Stimulated activated CD8-positive, alpha-beta memory T cell treated with anti-CD3 and anti-CD28 coated beads, Interleukin-4, amount 100 ng/mL, for 24 hours (primary cell): Measurements from ENCODE around the gene CHSY1.

Source experiments
- DNase-seq: peaks from one replicate; pipeline ENCODE4 v3.0.0-alpha.2; 2020; ENCODE audit warnings: low read depth

Gene CHSY1

DNA sequence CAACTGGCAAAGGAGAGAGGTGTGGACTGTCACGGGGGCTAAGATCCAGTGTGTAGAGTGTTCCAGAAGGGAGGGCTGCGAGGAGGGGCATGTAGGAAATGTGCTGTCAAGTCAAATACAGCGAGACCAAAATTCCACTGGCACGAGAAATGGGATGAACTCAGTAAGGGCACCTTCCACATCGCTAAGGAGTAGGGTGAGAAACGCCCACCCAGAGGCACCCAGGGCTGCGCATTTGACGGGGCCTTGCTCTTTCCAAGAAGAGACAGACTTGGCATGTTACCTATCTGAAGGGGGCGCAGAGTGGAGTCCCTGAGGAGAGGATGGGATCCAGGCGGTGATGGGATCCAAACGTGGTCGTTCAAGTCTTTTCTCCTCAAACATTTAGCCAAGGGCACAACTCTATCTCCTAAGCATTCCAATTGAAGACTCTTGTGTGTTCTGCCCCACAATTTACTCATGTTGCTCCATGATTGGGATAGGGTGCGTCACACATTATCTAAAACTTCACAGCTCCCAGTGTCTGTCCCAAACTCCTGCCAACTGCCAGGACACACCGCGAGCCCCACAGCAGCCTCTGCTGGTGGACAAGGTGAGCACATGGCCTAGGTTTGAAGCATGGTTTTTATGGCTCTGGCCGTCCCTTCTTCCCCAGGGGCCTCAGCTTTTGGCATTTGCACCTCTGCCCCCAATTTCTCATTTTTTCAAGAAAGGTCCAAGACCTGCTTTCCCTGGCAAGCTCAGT, 17.8 kb upstream of the CHSY1 start:
- DNase-seq: no peak

GRCh38 chr15:101267320-101268104, 15.7 kb upstream of the CHSY1 start:
- no peak for DNase-seq

- no peak for DNase-seq
Measured at GRCh38 chr15:101266787-101267186, 14.9 kb upstream of the CHSY1 start.

GRCh38 chr15:101266034-101266433, 14.2 kb upstream of the CHSY1 start:
- no peak for DNase-seq

GRCh38 chr15:101264911-101265641, 13.2 kb upstream of the CHSY1 start:
- no peak for DNase-seq

GRCh38 chr15:101264011-101264410, 12.2 kb upstream of the CHSY1 start:
- DNase-seq: no peak

- no peak for DNase-seq
Measured at GRCh38 chr15:101262551-101262950, 10.7 kb upstream of the CHSY1 start.

GRCh38 chr15:101258238-101259144, 6.6 kb upstream of the CHSY1 start:
- DNase-seq: no peak

- DNase-seq: no peak
Measured at GRCh38 chr15:101256757-101257156, 4.9 kb upstream of the CHSY1 start.

GRCh38 chr15:101255615-101256241, 3.9 kb upstream of the CHSY1 start:
- no peak for DNase-seq

GRCh38 chr15:101255051-101255395, 3.2 kb upstream of the CHSY1 start:
- DNase-seq: no peak

GRCh38 chr15:101254157-101255050, 2.6 kb upstream of the CHSY1 start:
- no peak for DNase-seq

DNA sequence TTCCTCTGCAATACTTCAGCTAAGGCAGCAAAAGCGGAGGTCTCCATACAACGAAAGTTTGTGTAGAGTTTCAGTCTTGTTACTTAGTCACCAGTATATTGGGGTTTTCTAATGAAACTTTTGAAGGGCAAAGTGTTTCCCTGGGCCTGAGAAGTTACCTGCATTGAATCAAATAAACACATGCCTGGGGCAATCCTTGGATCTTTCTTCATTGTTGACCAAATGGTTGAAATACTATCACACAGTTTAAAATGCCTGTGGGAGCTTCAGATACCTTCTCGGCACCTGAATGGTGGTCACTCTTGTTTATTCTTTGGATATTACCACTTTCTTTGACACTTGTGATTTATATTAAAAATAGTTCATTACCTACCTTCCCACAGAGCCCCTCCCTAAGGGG, 988 bp upstream of the CHSY1 start:
- no peak for DNase-seq

- DNase-seq: peak; percentile 34
Measured at GRCh38 chr15:101250873-101251829, 697 bp downstream of the CHSY1 start.

DNA sequence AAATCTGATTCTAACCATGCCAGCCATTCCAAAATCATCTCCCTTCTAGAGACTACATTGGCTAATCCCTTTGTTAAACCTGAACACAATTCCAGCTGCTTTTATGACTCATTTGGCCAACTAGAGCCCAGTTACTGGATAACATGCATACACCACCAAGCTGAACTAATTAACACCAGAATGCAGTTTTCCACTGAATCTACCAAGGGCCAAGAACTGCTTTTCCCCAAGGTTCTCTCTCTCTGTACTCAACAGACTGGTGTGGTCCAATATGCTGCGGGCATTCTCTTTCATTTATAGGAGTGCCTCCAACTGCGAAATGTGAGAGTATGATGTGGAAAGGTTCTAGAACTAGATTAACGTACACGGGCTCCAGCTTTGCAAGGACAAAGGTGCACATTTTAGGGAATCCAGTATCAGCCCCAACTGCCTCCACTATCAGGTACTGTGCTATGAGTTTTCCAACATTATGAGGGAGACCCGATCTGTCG, 1.5 kb downstream of the CHSY1 start:
- DNase-seq: no peak

DNA sequence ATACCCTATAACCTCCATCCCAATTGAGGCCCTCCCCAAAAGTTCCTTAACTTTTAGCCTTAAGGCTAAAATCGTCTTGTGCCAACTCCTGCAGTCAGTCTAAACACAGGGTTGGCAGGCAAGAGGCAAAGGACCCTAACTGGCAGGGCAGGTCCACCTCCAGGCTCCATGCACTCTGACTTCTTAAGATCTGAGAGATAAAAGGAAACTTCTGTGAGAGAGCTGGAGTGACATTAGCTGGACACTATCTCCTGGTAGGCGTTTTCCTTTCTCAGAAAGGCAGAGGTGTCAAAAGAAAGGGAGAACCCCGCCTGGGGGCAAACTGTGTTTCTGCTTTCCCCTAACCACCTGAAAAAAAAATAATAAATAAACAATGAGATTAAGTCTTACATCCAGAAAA, 3.6 kb downstream of the CHSY1 start:
- DNase-seq: no peak

DNA sequence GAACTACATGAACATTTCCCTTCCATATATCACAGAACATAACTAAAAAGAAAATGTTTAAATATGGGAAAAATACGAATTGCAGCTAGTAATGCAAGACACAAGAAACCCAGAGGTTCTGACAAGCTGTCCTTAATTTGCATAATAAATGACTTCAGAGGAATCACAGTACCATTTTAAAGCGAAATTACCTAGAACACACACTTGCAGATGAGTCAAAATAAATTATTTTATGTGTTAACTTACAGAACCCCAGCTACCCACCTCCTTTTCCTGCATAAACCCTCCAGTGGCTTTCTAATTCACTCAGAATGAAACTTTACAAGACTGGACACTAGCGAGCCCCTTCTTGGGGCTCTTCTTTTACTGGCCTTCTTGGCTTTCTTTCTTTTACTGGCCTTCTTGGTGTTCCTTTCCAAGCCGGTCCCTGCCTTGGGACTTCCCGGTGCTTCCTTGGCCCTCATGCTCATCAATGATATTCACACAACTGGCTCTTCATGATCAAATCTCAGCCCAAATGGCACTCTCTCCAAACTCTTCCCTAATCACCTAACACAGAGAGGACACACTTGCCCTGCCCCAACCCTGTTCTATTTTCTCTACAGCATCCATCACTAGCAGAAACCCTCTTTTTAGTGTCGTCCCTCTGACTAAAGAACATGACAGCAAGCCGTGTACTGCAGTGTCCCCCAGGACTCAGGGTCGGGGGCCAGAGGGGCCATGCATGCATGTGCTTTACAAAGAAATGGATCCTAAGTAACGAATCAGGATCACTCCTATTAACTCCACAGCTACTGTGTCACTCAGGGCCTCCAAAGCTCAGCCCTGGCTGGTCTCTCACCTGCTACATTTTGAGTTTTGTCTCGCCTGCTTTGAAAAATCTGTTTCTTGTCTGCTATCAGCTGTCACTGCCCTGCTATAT, 4.8 kb downstream of the CHSY1 start:
- no peak for DNase-seq

GRCh38 chr15:101246391-101246790, 5.5 kb downstream of the CHSY1 start:
- DNase-seq: no peak
